ENCODE results near the gene STIM1. TPM values are rescaled to one million over a fixed set of nuclear protein-coding genes. Genes with fewer than 3 reads are reported as not detected.

The STIM1 gene
- total RNA-seq, result 18.4 and 20.6 TPM in 2 replicates

DNA sequence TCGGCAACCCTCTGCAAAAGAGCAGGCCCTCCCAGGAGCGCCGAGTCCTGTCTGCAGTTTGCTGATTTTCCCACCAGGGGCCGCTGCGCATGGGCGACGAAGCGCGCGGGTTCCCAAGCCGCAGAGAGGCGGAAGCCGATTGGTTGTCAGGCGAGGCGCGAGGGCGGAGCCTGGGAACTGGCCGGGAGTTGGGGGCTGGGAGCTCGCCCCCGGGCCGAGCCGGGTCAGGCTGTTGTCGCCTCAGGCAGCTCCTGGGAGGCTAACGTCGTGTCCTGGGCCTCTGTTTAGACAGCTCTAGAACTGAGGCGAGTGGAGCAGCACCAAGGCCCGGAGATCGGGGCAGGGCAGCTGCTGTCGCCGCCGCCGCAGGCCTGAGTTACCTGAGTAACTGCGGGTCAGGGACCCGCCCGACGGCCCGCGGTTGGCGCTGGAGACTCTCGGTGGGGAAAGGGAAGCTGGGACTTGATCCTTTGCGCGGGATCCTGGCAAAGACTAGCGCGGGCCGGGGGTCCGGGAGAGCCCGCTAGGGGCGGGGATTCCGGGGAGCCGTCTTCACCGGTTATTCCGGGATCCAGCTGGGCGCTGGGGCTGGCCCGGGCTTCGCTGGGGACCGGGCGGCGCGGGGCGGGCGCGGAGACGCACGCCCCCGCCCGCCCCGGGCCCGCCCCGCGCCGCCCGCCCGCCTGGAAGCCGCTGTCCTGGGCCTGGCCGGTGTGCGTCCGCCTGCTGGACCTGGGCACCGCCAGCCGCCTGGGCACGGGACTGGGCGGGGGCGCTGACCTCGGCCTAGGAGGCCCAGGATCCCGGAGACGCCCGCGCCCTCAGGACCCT is at the start of gene STIM1:
Gene STIM1 (plus strand): TSS at position 688 of the 831 bp plus-strand sequence. CDS start 607 bp downstream, outside the sequence.

DNA sequence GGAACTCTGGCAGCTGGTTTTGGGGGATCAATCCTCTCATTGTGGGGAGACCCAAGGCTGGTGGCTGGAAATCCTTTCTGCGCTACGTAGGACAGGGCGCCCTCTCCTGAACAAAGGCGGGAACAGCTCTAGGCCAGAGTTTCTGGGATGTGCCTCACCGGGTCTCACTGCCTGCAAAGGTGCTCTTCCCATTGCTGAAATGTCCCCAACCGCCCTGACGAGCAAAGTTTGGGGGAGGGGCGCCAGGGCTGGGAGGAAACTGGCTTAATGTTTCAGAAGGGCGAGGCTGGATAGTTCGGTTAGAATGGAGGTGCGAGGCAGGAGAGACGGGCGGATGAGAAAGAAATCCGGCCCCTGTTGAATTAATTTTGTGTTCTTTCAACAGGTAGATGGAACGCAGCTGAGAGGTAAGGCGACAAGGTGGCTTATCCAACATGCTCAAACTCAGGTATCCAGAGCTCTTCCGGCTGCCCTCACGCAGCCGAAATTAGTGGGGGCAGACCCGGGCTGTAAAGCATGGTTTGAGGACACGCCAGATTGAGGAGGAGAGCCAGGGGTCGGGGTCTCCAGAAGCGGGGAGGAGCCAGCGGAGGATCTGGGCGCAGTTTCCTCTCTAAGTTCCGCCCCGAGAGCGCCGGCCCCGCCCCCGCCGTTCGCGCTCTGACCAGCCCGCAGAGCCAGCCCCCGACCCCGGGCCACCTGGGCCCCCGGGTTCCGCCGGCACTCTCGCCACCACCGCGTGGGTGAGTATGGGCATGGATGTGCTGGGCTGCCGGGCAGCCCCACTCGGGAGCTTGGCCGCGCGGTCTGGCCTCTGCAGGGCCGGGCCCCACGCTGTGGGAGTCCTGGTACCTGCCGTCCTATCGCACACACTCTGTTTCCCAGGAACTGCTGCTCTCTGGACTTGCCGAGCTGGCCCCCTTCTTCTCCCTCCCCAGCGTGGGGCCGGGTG is 47.3 kb upstream of the STIM1 start, which contains the start of gene PGAP2:
Gene PGAP2 (plus strand): TSS at position 652 of the 952 bp plus-strand sequence. CDS start 2,700 bp downstream, outside the sequence.

GRCh38 chr11:3840870-3841425 is 14.5 kb upstream of the STIM1 start, which contains the start of gene RHOG:
Gene RHOG (minus strand): TSS chr11:3840959. CDS start chr11:3828138, 12,821 bp downstream.

DNA sequence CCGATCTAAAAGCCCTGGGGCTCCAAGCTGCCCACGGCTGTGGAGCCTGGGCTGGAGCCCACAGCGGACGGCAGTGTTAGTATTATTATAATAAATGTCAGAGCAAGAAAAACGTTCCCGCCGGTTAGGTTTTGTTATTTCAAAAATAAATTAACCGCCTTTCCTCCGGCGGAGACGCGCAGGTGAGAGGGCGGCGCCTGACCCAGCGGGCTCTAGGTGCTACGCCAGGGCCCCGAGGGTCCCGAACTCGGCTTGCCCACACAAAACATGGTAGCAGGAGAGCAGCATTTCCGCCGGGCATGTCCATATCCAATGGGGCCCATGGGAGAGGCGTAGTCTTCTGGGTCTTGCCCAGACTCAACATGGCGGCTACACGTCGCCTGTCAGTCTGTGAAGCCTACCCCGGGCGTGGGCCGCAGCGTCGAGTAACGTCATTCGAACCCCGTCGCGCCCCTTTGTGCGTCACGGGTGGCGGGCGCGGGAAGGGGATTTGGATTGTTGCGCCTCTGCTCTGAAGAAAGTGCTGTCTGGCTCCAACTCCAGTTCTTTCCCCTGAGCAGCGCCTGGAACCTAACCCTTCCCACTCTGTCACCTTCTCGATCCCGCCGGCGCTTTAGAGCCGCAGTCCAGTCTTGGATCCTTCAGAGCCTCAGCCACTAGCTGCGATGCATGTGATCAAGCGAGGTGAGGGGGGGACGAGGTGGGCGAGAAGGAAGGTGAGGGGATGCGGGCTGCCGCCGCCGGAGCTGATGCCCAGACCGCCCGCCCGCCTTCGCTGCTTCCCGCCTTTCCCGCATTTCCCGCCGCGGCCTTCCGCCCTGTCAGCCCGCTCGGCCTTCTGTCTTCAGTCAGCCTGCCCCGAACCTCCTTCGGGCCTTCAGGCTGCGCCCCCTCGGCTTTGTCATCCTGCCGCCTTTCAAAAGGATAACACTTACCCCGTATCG is 239.2 kb downstream of the STIM1 start, which contains the start of gene RRM1:
Gene RRM1 (plus strand): TSS at position 452 of the 944 bp plus-strand sequence. CDS start 214 bp downstream, at position 666.

Other genes starting within 250 kb of the STIM1 start
- not detected in 2 replicates for gene ART5, start 213.7 kb upstream of the STIM1 start, total RNA-seq
- gene ART1, start 210.5 kb upstream of the STIM1 start, total RNA-seq, result not detected in 2 replicates
- gene CHRNA10, start 184.3 kb upstream of the STIM1 start, total RNA-seq, result 0.23 and 0.72 TPM in 2 replicates
- gene NUP98, start 58.1 kb upstream of the STIM1 start, total RNA-seq, result 62.1 and 82.1 TPM in 2 replicates
- gene PGAP2, start 47.1 kb upstream of the STIM1 start, total RNA-seq, result 19.4 and 27.5 TPM in 2 replicates
- gene RHOG, start 14.7 kb upstream of the STIM1 start, total RNA-seq, result 38.9 and 51.2 TPM in 2 replicates
- gene RRM1, start 239.1 kb downstream of the STIM1 start, total RNA-seq, result 73.6 and 104 TPM in 2 replicates

All from hair follicular keratinocyte (primary cell).